Smooth muscle cell (in vitro differentiated cells): ENCODE data around the gene PSMB10. TPM values are rescaled to one million over a fixed set of nuclear protein-coding genes. Genes with fewer than 3 reads are reported as not detected.

Experiments
- DNase-seq: peaks from one replicate; lab custom pipeline; 2025; ENCODE audit not compliant: unreplicated experiment; lab: John Stamatoyannopoulos, UW
- H2AFZ ChIP-seq: fragments of 200-600 bp; sonication (generic); 2 replicates; pipeline ENCODE4 v1.6.0; 2016; ENCODE audit warnings: antibody characterized with exemption, low read depth, mild to moderate bottlenecking
- H3F3A ChIP-seq: fragments of 200-600 bp; sonication (generic); 2 replicates; pipeline ENCODE4 v1.6.0; 2017; ENCODE audit warnings: antibody characterized with exemption, low read depth
- H3K27ac ChIP-seq: fragments of 200-600 bp; sonication (generic); 2 replicates; pipeline ENCODE4 v1.5.1; 2016; ENCODE audit warnings: low read depth, mild to moderate bottlenecking
- H3K27me3 ChIP-seq: fragments of 200-600 bp; sonication (generic); 2 replicates; pipeline ENCODE4 v1.6.1; 2016; ENCODE audit warnings: low read depth, mild to moderate bottlenecking
- H3K36me3 ChIP-seq: fragments of 200-600 bp; sonication (generic); 2 replicates; pipeline ENCODE4 v1.5.1; 2016; ENCODE audit warnings: low read depth
- H3K4me1 ChIP-seq: fragments of 200-600 bp; sonication (generic); 2 replicates; pipeline ENCODE4 v1.5.1; 2016; ENCODE audit warnings: low read depth
- H3K4me2 ChIP-seq: fragments of 200-600 bp; sonication (generic); 2 replicates; pipeline ENCODE4 v1.6.0; 2016; ENCODE audit warnings: mild to moderate bottlenecking
- H3K4me3 ChIP-seq: fragments of 200-600 bp; sonication (generic); 2 replicates; pipeline ENCODE4 v1.5.1; 2016; ENCODE audit warnings: mild to moderate bottlenecking
- H3K79me2 ChIP-seq: fragments of 200-600 bp; sonication (generic); 2 replicates; pipeline ENCODE4 v1.6.0; 2016; ENCODE audit warnings: low read depth, mild to moderate bottlenecking
- H3K9ac ChIP-seq: fragments of 200-600 bp; sonication (generic); 2 replicates; pipeline ENCODE4 v1.6.0; 2016; ENCODE audit warnings: low read depth
- H3K9me3 ChIP-seq: fragments of 200-600 bp; sonication (generic); replicated peaks from 2 replicates; pipeline ENCODE4 v1.5.1; 2016; ENCODE audit warnings: low read depth
- H4K20me1 ChIP-seq: fragments of 200-600 bp; sonication (generic); 2 replicates; pipeline ENCODE4 v1.6.0; 2016; ENCODE audit warnings: low read depth
- WGBS: methylation state at CpG from one replicate; pipeline ENCODE4 v1.1.7; 2016; ENCODE audit warnings: low lambda C conversion rate; 5-methylcytosine and 5-hydroxymethylcytosine counted together
- polyA plus RNA-seq: library from polyadenylated mRNA; unstranded; fragments of >200 nt; fragmentation: Nextera tagmentation; extraction: Ambion mirVana; gene quantifications from 2 replicates; pipeline ENCODE4 v1.2.1, GENCODE V29; 2016
- total RNA-seq: library from RNA; depleted of rRNA; stranded (reverse); fragments of >200 nt; gene quantifications from 2 replicates; pipeline ENCODE4 v1.2.3, GENCODE V29; 2014
- TF ChIP-seq, protein P1 (sequence below): fragments of 200-600 bp; sonication (generic); IDR thresholded peaks from 2 replicates; pipeline ENCODE4 v1.5.1; 2017; ENCODE audit warnings: borderline replicate concordance, mild to moderate bottlenecking, antibody characterized with exemption; ENCODE audit not compliant: insufficient read depth, poor library complexity, severe bottlenecking

Gene PSMB10
- total and polyA plus RNA-seq, 2 experiments from 2014 or later = 17.3 to 38.4 TPM

DNA sequence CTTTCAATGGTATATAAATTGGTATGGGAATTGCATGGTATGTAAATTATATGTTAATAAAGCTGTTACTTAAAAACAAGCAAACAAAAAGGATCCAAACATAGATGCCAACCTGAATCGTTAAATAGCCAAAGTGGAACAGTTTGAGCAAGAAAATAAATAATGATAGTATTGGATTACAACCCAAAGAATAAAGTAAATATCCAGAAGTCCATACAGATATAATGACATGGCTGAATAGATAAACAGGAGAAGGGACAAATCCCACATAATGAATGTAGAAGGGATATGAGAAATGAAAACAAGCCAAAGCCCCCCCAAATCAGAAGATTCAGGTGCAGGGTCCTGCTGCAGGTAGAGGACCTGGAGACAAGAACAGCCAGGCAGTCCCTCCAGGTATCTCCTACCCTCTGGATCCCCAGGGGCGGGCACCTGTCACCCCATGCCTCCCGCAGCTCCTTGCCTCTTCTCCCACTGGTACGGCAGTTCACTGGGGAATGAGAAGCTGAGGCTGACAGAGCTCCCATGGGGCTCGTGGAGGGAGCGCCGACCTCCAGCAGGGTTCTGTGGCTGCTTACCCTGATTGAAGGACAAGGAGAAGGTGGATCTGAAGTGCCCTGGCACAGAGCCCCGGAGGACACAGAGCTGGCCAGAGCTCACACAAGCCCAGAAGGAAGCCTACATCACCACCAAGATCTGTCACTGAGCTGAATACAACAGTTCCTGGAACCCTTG is 17.2 kb upstream of the PSMB10 start:
- DNase-seq = no peak
- no peak overlapping the region for H2AFZ ChIP-seq
- no peak overlapping the region for H3K9ac ChIP-seq
- peaks cover 100% of the 10 kb centered on the region for H4K20me1 ChIP-seq
- H3K9me3 ChIP-seq = no peaks in the 10 kb centered on the region
- peaks cover 20% of the 10 kb centered on the region for H3K79me2 ChIP-seq
- TF ChIP-seq, protein P1, sequence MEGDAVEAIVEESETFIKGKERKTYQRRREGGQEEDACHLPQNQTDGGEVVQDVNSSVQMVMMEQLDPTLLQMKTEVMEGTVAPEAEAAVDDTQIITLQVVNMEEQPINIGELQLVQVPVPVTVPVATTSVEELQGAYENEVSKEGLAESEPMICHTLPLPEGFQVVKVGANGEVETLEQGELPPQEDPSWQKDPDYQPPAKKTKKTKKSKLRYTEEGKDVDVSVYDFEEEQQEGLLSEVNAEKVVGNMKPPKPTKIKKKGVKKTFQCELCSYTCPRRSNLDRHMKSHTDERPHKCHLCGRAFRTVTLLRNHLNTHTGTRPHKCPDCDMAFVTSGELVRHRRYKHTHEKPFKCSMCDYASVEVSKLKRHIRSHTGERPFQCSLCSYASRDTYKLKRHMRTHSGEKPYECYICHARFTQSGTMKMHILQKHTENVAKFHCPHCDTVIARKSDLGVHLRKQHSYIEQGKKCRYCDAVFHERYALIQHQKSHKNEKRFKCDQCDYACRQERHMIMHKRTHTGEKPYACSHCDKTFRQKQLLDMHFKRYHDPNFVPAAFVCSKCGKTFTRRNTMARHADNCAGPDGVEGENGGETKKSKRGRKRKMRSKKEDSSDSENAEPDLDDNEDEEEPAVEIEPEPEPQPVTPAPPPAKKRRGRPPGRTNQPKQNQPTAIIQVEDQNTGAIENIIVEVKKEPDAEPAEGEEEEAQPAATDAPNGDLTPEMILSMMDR = no peak
- no peak overlapping the region for H3K4me3 ChIP-seq
- no peaks in the 10 kb centered on the region for H3K27me3 ChIP-seq
- H3K36me3 ChIP-seq = no peaks in the 10 kb centered on the region
- WGBS = 97% methylated on average over 8 of the region's 8 CpGs
- H3K27ac ChIP-seq = no peak overlapping the region
- H3K4me2 ChIP-seq = no peak overlapping the region
- H3K4me1 ChIP-seq = no peaks in the 10 kb centered on the region
- no peaks in the 10 kb centered on the region for H3F3A ChIP-seq

DNA sequence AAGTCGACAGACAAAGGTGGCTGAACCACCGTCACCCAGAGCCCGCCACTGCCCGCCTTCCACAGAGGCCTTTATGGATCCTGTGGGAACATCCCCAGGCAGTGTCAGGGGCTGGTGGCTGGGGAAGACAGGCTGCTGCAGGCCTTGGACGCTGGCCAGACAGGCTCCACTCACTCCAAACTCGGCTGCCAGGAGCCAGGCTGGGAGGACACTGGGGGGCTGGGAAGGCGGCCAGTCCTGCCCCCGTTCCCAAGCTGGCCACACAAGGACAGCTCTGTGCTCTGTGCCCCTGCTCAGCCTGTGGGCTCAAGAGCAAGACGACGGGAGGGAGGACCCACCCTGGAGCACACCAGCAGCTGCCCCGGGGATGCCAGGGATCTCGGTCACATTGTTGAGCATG is 14.8 kb upstream of the PSMB10 start:
- Histone ChIP-seq H3K4me1 (no peaks in the 10 kb centered on the region), H3K79me2 (peaks cover 9% of the 10 kb centered on the region), H3K27me3 (no peaks in the 10 kb centered on the region), H4K20me1 (peaks cover 100% of the 10 kb centered on the region), H3K27ac (no peak overlapping the region), H2AFZ (no peak overlapping the region), H3F3A (no peaks in the 10 kb centered on the region), H3K4me2 (no peak overlapping the region), H3K4me3 (no peak overlapping the region), H3K9ac (no peak overlapping the region), H3K9me3 (no peaks in the 10 kb centered on the region), H3K36me3 (no peaks in the 10 kb centered on the region)
- WGBS = 95% methylated on average over 12 of the region's 12 CpGs
- TF ChIP-seq, protein P1 = no peak
- DNase-seq = no peak

DNA sequence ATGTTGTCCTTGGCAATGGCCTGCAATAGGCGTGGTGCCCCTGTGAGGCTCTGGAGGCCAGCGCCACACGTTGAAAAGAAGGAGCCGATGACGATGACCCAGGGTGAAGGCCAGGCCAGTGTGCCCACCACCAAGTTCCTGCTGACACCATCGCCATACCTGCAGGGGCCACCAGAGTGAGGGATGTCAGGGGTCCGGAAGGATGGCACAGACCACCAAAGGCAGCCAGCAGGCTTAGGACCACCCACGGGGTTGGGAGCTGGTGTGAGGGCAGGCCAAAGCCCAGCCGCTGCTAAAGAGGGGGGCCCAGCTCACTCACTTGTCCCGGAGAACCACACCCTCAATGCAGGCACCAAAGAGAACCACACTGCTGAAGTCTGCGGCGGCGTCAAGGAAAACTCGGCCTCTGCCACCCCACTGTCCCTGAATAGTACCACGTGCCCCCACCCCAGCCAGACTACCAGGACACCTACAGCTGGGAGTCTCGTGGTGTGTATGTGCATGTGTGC is 13.7 kb upstream of the PSMB10 start:
- WGBS = 96% methylated on average over 16 of the region's 16 CpGs
- Histone ChIP-seq H3K36me3 (no peaks in the 10 kb centered on the region), H3F3A (peaks cover 6% of the 10 kb centered on the region)

More for the DNA sequence above, 13.7 kb upstream of the PSMB10 start:
- Histone ChIP-seq H3K4me2 (no peak overlapping the region), H2AFZ (no peak overlapping the region), H3K79me2 (peaks cover 6% of the 10 kb centered on the region), H3K4me1 (no peaks in the 10 kb centered on the region), H3K27me3 (no peaks in the 10 kb centered on the region), H3K27ac (no peak overlapping the region), H3K9me3 (no peaks in the 10 kb centered on the region), H3K4me3 (no peak overlapping the region), H3K9ac (no peak overlapping the region), H4K20me1 (peaks cover 100% of the 10 kb centered on the region)
- no peak for DNase-seq
- TF ChIP-seq, protein P1 = no peak
